Esophagus squamous epithelium (tissue), 5 donors: Measurements from ENCODE around the gene PGR. TPM values are rescaled to one million over a fixed set of nuclear protein-coding genes. Genes with fewer than 3 reads are reported as not detected.
"Not testable (repeated sequence)": the region's sequence is repeated elsewhere in the genome, so short reads cannot be mapped to it uniquely, and the experiment has no call there.

Experiments
- DNase-seq: peaks from one replicate; lab custom pipeline; 2025; lab: John Stamatoyannopoulos, UW
- H3K27ac ChIP-seq, 4 donors: fragments of 200-600 bp; sonication (generic); one replicate each; pipeline ENCODE4 v1.5.1; 2016 to 2019; ENCODE audit warnings: mild to moderate bottlenecking in 1 of 4
- H3K27me3 ChIP-seq, 4 donors: fragments of 200-600 bp; sonication (generic); 1 replicate in 3 of 4; 2 replicates in 1 of 4; pipeline versions ENCODE4 v1.5.1 to v1.6.0; 2017 to 2021; ENCODE audit warnings: antibody characterized with exemption in 1 of 4
- H3K36me3 ChIP-seq, 3 donors: fragments of 200-600 bp; sonication (generic); one replicate each; pipeline ENCODE4 v1.5.1; 2016 to 2019
- H3K4me1 ChIP-seq, 3 donors: fragments of 200-600 bp; sonication (generic); one replicate each; pipeline ENCODE4 v1.5.1; 2017 to 2019
- H3K4me3 ChIP-seq, 4 donors: fragments of 200-600 bp; sonication (generic); 1 replicate in 3 of 4; 2 replicates in 1 of 4; pipeline ENCODE4 v1.5.1; 2016 to 2019; ENCODE audit warnings: mild to moderate bottlenecking in 2 of 4, moderate library complexity in 1 of 4
- H3K9me3 ChIP-seq, 3 donors: fragments of 200-600 bp; sonication (generic); one replicate each; pipeline ENCODE4 v1.5.1; 2016 to 2019
- CTCF ChIP-seq, 6 experiments: fragments of 450-650 bp in 4 of 6; fragments of 200-600 bp in 2 of 6; sonication (generic) in 2 of 6; IDR thresholded peaks; one replicate each; pipeline ENCODE4 v1.5.1; 2016 to 2019; ENCODE audit warnings: antibody characterized with exemption in 6 of 6, mild to moderate bottlenecking in 4 of 6, moderate library complexity in 4 of 6
- POLR2A ChIP-seq, 4 donors: fragments of 450-650 bp; IDR thresholded peaks; one replicate each; pipeline ENCODE4 v1.6.1; 2017; ENCODE audit warnings: antibody characterized with exemption in 4 of 4, mild to moderate bottlenecking in 4 of 4, moderate library complexity in 3 of 4
- WGBS, 2 donors: methylation state at CpG; one replicate each; pipeline ENCODE4 v1.1.5; 2018; 5-methylcytosine and 5-hydroxymethylcytosine counted together
- intact Hi-C: fragments of 100-400 bp; cut with DNase I; formaldehyde crosslinking; loops from one replicate; pipeline ENCODE4 v1.15.0; 2022
- total RNA-seq, 4 donors: library from RNA; depleted of rRNA; stranded (reverse); fragments of >200 nt; gene quantifications; one replicate each; pipeline ENCODE4 v1.1.0, GENCODE V29; 2016
- donor health status: DM: yes; HTN: yes; CAD: no.

Gene PGR
- total RNA-seq, 4 donors from 2014 or later, result under 0.01 to 1.3 (median 0.29) TPM

GRCh38 chr11:101022256-101022655 is 107.4 kb downstream of the PGR start:
- no peak for DNase-seq
- Histone ChIP-seq H3K9me3 (no peaks in the 10 kb centered on the region), H3K27ac (no peak overlapping the region), H3K36me3 (no peaks in the 10 kb centered on the region), H3K27me3 (no peaks in the 10 kb centered on the region), H3K4me1 (no peaks in the 10 kb centered on the region), H3K4me3 (no peak overlapping the region)
- intact Hi-C loops, result no loop called here
- no peak for TF ChIP-seq POLR2A (IDR thresholded peaks at IDR 0.05)
- TF ChIP-seq CTCF (IDR thresholded peaks at IDR 0.05), result no peak

GRCh38 chr11:101019870-101020269 is 109.7 kb downstream of the PGR start:
- Histone ChIP-seq H3K9me3 (no peaks in the 10 kb centered on the region), H3K4me3 (no peak overlapping the region), H3K27ac (no peak overlapping the region), H3K27me3 (no peaks in the 10 kb centered on the region), H3K36me3 (no peaks in the 10 kb centered on the region), H3K4me1 (no peaks in the 10 kb centered on the region)
- TF ChIP-seq POLR2A (IDR thresholded peaks at IDR 0.05) (no peak), CTCF (IDR thresholded peaks at IDR 0.05) (no peak)
- WGBS, 2 donors, result 50 to 77% methylated on average over 1 of the region's 1 CpG
- DNase-seq, result no peak
- intact Hi-C loops, result no loop called here

GRCh38 chr11:101014600-101015285 is 114.9 kb downstream of the PGR start:
- no peaks in the 10 kb centered on the region for H3K36me3 ChIP-seq
- no peak overlapping the region for H3K27ac ChIP-seq
- no peak for DNase-seq
- intact Hi-C loops, result no loop called here
- no peaks in the 10 kb centered on the region for H3K9me3 ChIP-seq
- H3K27me3 ChIP-seq, result no peaks in the 10 kb centered on the region
- H3K4me1 ChIP-seq, result no peaks in the 10 kb centered on the region
- no peak overlapping the region for H3K4me3 ChIP-seq
- TF ChIP-seq CTCF (IDR thresholded peaks at IDR 0.05) (no peak), POLR2A (IDR thresholded peaks at IDR 0.05) (no peak)

GRCh38 chr11:101013702-101014101 is 115.9 kb downstream of the PGR start:
- DNase-seq, H3K27ac ChIP-seq, H3K9me3 ChIP-seq, H3K27me3 ChIP-seq, H3K4me3 ChIP-seq, H3K36me3 ChIP-seq, intact Hi-C loops, H3K4me1 ChIP-seq: not testable (repeated sequence)

- Histone ChIP-seq H3K27ac (no peak overlapping the region), H3K36me3 (no peaks in the 10 kb centered on the region), H3K4me1 (no peaks in the 10 kb centered on the region), H3K4me3 (no peak overlapping the region), H3K27me3 (no peaks in the 10 kb centered on the region), H3K9me3 (no peaks in the 10 kb centered on the region)
- intact Hi-C loops, result no loop called here
- 77 to 93% methylated on average over 5 of the region's 5 CpGs for WGBS, 2 donors
- no peak for DNase-seq
- TF ChIP-seq CTCF (IDR thresholded peaks at IDR 0.05), result no peak
- no peak for TF ChIP-seq POLR2A (IDR thresholded peaks at IDR 0.05)
Measured at GRCh38 chr11:101011881-101012280, 117.7 kb downstream of the PGR start.

GRCh38 chr11:101010899-101011298 is 118.7 kb downstream of the PGR start:
- Histone ChIP-seq H3K27ac (no peak overlapping the region), H3K4me1 (no peaks in the 10 kb centered on the region), H3K9me3 (no peaks in the 10 kb centered on the region), H3K27me3 (no peaks in the 10 kb centered on the region), H3K4me3 (no peak overlapping the region), H3K36me3 (no peaks in the 10 kb centered on the region)
- TF ChIP-seq CTCF (IDR thresholded peaks at IDR 0.05) (no peak), POLR2A (IDR thresholded peaks at IDR 0.05) (no peak)
- intact Hi-C loops, result no loop called here
- DNase-seq, result no peak
- 56 to 73% methylated on average over 5 of the region's 5 CpGs for WGBS, 2 donors
